ENCODE measurements around the gene PIK3C3. TPM values are rescaled to one million over a fixed set of nuclear protein-coding genes. Genes with fewer than 3 reads are reported as not detected.

Gene PIK3C3
- total RNA-seq, 1 experiment from 2014 or later, result 23.9 TPM

GRCh38 chr18:41977233-41977632 is 22.2 kb downstream of the PIK3C3 start:
- Histone ChIP-seq H3K9me3 (ENCODE audit: control insufficient read depth, insufficient read depth, low read depth, low read length) (no peaks in the 10 kb centered on the region), H3K27me3 (ENCODE audit: control insufficient read depth, insufficient read depth, low read length) (no peaks in the 10 kb centered on the region), H3K27ac (ENCODE audit: low read length) (no peak overlapping the region), H3K4me3 (ENCODE audit: low read depth in 2 of 2, low read length in 2 of 2) (no peak overlapping the region), H3K36me3 (ENCODE audit: control insufficient read depth, insufficient read depth, low read length) (no peaks in the 10 kb centered on the region), H3K4me1 (ENCODE audit: control insufficient read depth, insufficient read depth, low read length) (no peaks in the 10 kb centered on the region)
- intact Hi-C loops (cut with micrococcal nuclease; ENCODE audit: unreplicated experiment) (no loop called here), in situ Hi-C loops (cut with HindIII; ENCODE audit: low pct_unique_long_range_greater_than_20kb, low sequenced_read_pairs) (no loop called here)
- ChIA-PET POLR2A (no interaction called here), CTCF (no interaction called here)
- DNase-seq (ENCODE audit: low read depth, low spot score) (no peak), ATAC-seq (no peak)
- BruUV-seq (replicated peaks), result no TSS peak
- TF ChIP-seq CTCF (IDR thresholded peaks at IDR 0.05), result no peak
- no peak for TF ChIP-seq POLR2AphosphoS5 (IDR thresholded peaks at IDR 0.05; ENCODE audit: low read depth, low read length)

GRCh38 chr18:41982942-41983660 is 28.1 kb downstream of the PIK3C3 start:
- BruUV-seq (replicated peaks), result no TSS peak
- intact Hi-C loops (cut with micrococcal nuclease; ENCODE audit: unreplicated experiment), result no loop called here
- ChIA-PET POLR2A (no interaction called here), CTCF (no interaction called here)
- Histone ChIP-seq H3K9me3 (ENCODE audit: control insufficient read depth, insufficient read depth, low read depth, low read length) (no peaks in the 10 kb centered on the region), H3K4me1 (ENCODE audit: control insufficient read depth, insufficient read depth, low read length) (no peaks in the 10 kb centered on the region), H3K4me3 (ENCODE audit: low read depth in 2 of 2, low read length in 2 of 2) (no peak overlapping the region), H3K27me3 (ENCODE audit: control insufficient read depth, insufficient read depth, low read length) (no peaks in the 10 kb centered on the region), H3K36me3 (ENCODE audit: control insufficient read depth, insufficient read depth, low read length) (no peaks in the 10 kb centered on the region), H3K27ac (ENCODE audit: low read length) (no peak overlapping the region)
- no peak for DNase-seq (ENCODE audit: low read depth, low spot score)
- ATAC-seq, result no peak
- in situ Hi-C loops (cut with HindIII; ENCODE audit: low pct_unique_long_range_greater_than_20kb, low sequenced_read_pairs), result no loop called here
- TF ChIP-seq TCF7L2 (IDR thresholded peaks at IDR 0.05; ENCODE audit: low read depth, low read length) (no peak), REST (IDR thresholded peaks at IDR 0.05; ENCODE audit: insufficient read depth in 1 of 2, low read depth in 2 of 2, low read length in 1 of 2) (no peak), SIN3A (IDR thresholded peaks at IDR 0.05; ENCODE audit: borderline replicate concordance, insufficient read depth, low read depth, low read length) (no peak), POLR2AphosphoS5 (IDR thresholded peaks at IDR 0.05; ENCODE audit: low read depth, low read length) (no peak), CTCF (IDR thresholded peaks at IDR 0.05) (no peak)

All from Panc1 (cell line).